ENCODE data around the gene CXXC5. TPM values are rescaled to one million over a fixed set of nuclear protein-coding genes. Genes with fewer than 3 reads are reported as not detected.
"Not testable (repeated sequence)": the region's sequence is repeated elsewhere in the genome, so short reads cannot be mapped to it uniquely, and the experiment has no call there.

The CXXC5 gene
- 46.9 and 55.1 TPM in 2 replicates for total RNA-seq (2014; rRNA removed; shearing (Covaris generic))

DNA sequence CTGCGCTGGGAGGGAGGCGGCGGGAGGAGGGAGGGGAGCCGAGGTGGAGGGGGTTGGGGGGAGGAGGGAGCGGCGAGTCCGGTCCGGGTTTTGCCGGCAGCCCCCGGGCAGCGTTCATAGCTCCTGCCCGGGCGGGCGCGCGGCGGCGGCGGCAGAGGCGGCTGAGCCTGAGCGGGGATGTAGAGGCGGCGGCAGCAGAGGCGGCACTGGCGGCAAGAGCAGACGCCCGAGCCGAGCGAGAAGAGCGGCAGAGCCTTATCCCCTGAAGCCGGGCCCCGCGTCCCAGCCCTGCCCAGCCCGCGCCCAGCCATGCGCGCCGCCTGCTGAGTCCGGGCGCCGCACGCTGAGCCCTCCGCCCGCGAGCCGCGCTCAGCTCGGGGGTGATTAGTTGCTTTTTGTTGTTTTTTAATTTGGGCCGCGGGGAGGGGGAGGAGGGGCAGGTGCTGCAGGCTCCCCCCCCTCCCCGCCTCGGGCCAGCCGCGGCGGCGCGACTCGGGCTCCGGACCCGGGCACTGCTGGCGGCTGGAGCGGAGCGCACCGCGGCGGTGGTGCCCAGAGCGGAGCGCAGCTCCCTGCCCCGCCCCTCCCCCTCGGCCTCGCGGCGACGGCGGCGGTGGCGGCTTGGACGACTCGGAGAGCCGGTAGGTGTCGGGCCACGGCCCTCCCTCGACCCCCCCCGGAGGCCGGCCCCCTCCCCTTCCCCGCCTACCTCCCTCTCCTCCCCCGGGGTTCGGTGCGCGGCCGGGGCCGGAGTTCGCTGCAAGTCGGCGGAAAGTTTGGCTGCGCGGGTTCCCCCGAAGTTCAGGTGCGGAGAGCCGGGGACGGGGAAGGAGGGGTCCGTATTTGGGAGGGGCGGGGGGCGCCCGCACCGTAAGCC, at the start of gene CXXC5:
TSS of gene CXXC5 (plus strand) at position 145 of the 877 bp plus-strand sequence. CDS start 32,175 bp downstream, outside the sequence.
- DNase-seq (ENCODE audit: low spot score): peak; percentile 62

DNA sequence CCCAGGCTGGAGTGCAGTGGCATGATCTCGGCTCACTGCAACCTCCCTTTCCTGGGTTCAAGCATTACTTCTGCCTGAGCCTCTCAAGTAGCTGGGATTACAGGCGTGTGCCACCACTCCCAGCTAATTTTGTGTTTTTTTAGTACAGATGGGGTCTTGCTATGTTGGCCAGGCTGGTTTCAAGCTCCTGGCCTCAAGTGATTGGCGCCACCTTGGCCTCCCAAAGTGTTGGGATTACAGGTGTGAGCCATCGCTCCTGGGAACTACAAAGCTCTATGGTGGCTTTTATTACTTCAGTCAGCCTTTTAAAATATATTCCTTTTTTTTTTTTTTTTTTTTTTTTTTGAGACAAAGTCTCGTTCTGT, 49.6 kb upstream of the CXXC5 start:
- not testable (repeated sequence) for DNase-seq (ENCODE audit: low spot score)

DNA sequence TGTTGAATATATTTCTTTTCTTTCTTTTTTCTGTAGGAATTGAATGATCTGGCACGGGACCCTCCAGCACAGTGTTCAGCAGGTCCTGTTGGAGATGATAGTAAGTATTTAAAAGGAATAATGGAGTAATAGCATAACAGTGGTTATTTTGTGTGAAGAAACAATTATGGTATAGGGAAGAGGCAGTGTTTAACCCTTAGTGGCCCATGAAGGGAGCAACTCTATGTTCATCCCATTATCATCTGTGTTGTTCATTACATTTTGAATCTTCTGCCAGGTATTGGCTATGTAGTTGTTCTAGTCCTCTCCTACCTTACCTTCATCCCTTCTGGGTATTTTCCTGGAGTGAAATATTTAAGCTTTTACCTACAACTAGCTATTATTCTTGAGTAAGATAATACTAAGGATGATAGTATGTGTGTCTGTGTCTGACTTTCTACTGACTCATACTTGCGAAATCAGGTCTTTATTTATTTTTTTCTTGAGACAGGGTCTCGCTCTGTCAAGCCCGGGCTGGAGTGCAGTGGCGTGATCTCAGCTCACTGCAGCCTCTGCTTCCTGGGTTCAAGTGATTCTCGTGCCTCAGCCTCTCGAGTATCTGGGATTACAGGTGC, 47.7 kb upstream of the CXXC5 start:
- no peak for DNase-seq (ENCODE audit: low spot score)

- DNase-seq (ENCODE audit: low spot score): no peak
These were observed 46.7 kb upstream of the CXXC5 start for GRCh38 chr5:139601429-139601828.

GRCh38 chr5:139601948-139602347, 46.2 kb upstream of the CXXC5 start:
- not testable (repeated sequence) for DNase-seq (ENCODE audit: low spot score)

DNA sequence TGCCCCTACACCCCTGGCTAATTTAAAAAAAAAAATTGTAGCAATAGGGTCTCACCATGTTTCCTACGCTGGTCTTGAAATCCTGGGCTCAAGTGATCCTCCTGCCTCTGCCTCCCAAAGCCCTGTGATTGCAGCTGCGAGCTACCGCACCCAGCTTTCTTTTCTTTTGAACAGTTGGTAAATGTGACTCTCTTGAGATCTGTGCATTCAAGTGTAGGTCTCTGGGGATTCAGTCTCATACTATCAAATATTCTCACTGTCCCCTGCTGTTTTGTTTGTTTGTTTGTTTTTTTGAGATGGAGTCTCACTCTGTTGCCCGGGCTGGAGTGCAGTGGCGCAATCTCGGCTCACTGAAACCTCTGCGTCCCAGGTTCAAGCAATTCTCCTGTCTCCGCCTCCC, 42.3 kb upstream of the CXXC5 start:
- DNase-seq (ENCODE audit: low spot score): no peak

- no peak for DNase-seq (ENCODE audit: low spot score)
These were observed 36.2 kb upstream of the CXXC5 start for GRCh38 chr5:139611703-139612584.

- no peak for DNase-seq (ENCODE audit: low spot score)
These were observed 28.3 kb upstream of the CXXC5 start for GRCh38 chr5:139619861-139620260.

DNA sequence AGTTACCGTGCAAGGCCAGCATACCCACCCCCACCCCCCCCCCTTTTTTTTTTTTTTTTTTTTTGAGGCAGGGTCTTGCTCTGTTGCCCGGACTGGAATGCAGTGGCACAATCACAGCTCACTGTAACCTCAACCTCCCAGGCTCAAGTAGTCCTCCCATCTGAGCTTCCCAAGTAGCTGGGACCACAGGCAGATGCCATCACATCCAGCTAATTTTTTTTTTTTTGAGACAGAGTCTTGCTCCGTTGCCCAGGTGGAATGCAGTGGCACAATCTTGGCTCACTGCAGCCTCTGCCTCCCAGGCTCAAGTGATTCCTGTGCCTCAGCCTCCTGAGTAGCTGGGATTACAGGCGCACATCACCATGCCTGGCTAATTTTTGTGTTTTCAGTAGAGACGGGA, 22.8 kb upstream of the CXXC5 start:
- DNase-seq (ENCODE audit: low spot score): not testable (repeated sequence)

DNA sequence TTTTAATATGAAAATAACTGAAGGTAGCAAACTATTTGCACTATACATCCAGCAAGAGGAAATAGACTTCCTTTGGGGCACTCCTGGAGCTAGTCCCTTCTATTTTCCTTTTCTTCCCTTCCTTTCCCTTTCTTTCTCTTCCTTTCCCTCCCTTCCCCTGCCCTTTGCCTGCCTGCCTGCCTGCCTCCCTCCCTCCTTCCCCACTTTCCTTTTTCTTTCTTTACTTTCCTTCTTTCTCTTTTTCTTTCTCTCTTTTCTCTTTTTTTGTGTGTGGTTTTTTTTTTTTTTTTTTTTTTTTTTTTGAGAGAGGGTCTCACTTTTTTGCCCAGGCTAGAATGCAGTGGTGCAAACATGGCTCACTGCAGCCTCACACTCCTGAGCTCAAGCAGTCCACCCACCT, 17.3 kb upstream of the CXXC5 start:
- DNase-seq (ENCODE audit: low spot score): no peak

- DNase-seq (ENCODE audit: low spot score): no peak
These were observed 16.5 kb upstream of the CXXC5 start for GRCh38 chr5:139631520-139632165.

GRCh38 chr5:139633295-139634027, 14.7 kb upstream of the CXXC5 start:
- DNase-seq (ENCODE audit: low spot score): peak; percentile 72

DNA sequence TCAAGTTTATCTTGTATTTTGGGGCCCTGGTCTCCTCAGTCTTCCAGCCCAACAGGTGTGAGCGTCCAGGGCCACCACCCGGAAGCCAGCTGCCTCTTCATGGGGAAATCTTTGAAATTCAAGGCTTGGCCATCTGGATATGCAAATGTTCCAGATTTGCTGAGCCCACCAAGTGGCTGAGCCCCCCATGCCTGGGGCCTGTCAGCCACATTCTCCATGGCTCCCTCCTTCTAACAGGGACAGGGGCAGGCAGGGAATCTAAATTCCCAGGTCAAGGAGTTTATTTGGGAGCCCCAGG, 14.2 kb upstream of the CXXC5 start:
- DNase-seq (ENCODE audit: low spot score): no peak

DNA sequence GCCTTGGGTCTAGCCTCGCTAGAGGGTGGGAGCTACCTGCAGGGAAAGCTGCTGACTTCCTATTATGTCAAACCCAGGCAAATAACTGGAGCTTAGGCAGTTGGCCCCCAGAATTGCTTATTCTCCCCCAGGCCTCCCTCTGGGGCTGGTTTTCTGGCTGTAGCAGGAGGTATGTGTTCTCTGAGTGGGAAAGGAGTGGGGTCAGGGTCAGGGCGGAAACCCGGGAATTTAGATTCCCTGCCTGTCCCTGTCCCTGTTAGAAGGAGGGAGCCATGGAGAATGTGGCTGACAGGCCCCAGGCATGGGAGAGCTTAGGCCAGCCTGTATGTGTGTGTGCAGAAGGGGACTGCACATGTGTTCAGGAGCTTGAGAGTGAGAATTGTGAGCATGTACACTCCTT, 13.6 kb upstream of the CXXC5 start:
- DNase-seq (ENCODE audit: low spot score): no peak

GRCh38 chr5:139635191-139635590, 13.0 kb upstream of the CXXC5 start:
- no peak for DNase-seq (ENCODE audit: low spot score)

GRCh38 chr5:139635606-139636206, 12.4 kb upstream of the CXXC5 start:
- DNase-seq (ENCODE audit: low spot score): peak; percentile 95

GRCh38 chr5:139636207-139636792, 11.8 kb upstream of the CXXC5 start:
- DNase-seq (ENCODE audit: low spot score): no peak

DNA sequence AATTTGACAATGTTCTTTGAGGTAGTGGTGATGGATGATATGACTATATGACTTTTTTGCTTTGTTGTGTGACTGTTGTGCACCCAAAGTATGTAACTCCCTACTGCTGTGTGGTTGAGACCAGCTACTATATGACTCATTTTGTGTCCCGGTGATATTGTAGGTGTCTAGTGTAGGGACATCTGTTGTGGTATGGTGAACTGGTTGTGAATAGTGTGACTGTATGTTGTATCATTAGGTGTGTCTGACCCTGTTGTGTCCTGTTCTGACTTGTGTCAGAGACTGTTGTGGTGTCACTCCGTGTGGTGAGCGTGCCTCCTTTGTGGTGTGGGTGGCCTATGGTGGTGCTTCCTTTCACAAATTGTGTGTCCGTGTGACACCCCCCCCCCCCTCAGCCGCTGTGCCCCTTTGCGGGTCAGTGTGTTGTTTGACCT, 11.2 kb upstream of the CXXC5 start:
- peak; percentile 64 for DNase-seq (ENCODE audit: low spot score)

DNA sequence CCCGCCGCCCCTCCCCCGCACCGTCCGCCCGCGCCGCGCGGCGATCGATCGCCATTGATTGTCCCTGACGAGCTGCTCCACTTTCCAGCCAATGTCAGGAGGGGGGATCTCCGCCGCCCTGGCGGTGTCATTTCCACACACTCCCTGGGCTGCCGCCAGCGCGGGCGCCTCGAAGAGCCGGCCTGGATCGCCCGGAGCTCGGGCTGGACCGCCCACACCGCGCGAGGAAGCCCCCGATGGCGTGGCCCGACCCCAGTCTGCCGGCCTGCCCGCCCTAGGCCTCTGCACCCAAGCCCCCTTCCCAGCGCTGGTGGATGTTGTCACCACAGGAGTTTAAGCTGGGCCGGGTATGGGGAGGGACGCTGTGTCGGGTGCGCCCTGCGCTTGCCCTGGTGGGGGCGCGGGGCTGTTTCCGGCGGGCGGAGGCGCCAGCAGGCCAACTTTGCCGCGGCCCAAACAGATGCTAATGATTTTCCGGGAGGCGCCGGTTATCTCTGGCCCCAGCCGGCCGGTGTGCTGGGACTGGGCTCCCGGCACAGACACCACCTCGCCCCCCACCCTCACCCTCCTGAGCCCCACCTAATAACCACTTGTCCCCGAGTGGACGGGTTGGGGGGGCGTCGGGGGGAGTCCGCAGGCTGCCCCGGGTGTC, 10.6 kb upstream of the CXXC5 start:
- DNase-seq (ENCODE audit: low spot score): peak; percentile 66

All from H4 (cell line).